Retinal pigment epithelial cell (primary cell): ENCODE data around the gene EXOC4.

Experiments
- DNase-seq: peaks from one replicate; pipeline ENCODE4 v3.0.0-alpha.2; 2010; ENCODE audit warnings: low read depth
- H3K4me3 ChIP-seq: 2 replicates; pipeline ENCODE4 v1.5.1; 2011; ENCODE audit warnings: mild to moderate bottlenecking, low read length, control low read depth, moderate library complexity
- CTCF ChIP-seq: conservative IDR thresholded peaks from 2 replicates; pipeline ENCODE4 v1.5.1; 2011; ENCODE audit warnings: low read depth, low read length, control low read depth, inconsistent platforms

EXOC4 gene

GRCh38 chr7:133662830-133663229 lies 410.0 kb downstream of the EXOC4 start:
- H3K4me3 ChIP-seq = no peak overlapping the region
- no peak for TF ChIP-seq CTCF
- no peak for DNase-seq

GRCh38 chr7:133664528-133664927 lies 411.6 kb downstream of the EXOC4 start:
- no peak for DNase-seq
- TF ChIP-seq CTCF = no peak
- H3K4me3 ChIP-seq = no peak overlapping the region

- TF ChIP-seq CTCF = no peak
- DNase-seq = no peak
- H3K4me3 ChIP-seq = no peak overlapping the region
These were observed 415.6 kb downstream of the EXOC4 start for GRCh38 chr7:133668296-133669060.

- H3K4me3 ChIP-seq = no peak overlapping the region
- no peak for TF ChIP-seq CTCF
- DNase-seq = no peak
These were observed 416.2 kb downstream of the EXOC4 start for GRCh38 chr7:133669061-133669455.

GRCh38 chr7:133670250-133670649 lies 417.4 kb downstream of the EXOC4 start:
- TF ChIP-seq CTCF = no peak
- DNase-seq = peak; percentile 13
- H3K4me3 ChIP-seq = no peak overlapping the region

- no peak for TF ChIP-seq CTCF
- no peak for DNase-seq
- H3K4me3 ChIP-seq = no peak overlapping the region
These were observed 420.0 kb downstream of the EXOC4 start for GRCh38 chr7:133672866-133673265.

GRCh38 chr7:133674079-133674763 lies 421.3 kb downstream of the EXOC4 start:
- H3K4me3 ChIP-seq = no peak overlapping the region
- no peak for TF ChIP-seq CTCF
- peak; percentile 48 for DNase-seq
